Parathyroid adenoma (tissue), 2 donors: ENCODE data around the gene SPRING1.

ENCODE experiments used
- H2AFZ ChIP-seq: fragments of 300-600 bp; sonication (generic); one replicate; pipeline ENCODE4 v1.7.0; 2017; ENCODE audit warnings: antibody characterized with exemption, mild to moderate bottlenecking
- H3K27ac ChIP-seq: fragments of 300-600 bp; sonication (generic); one replicate; pipeline ENCODE4 v1.7.0; 2017
- H3K27me3 ChIP-seq: fragments of 300-600 bp; sonication (generic); one replicate; pipeline ENCODE4 v1.7.0; 2017; ENCODE audit warnings: low read length; ENCODE audit not compliant: control insufficient read depth, insufficient read depth
- H3K36me3 ChIP-seq: fragments of 300-600 bp; sonication (generic); one replicate; pipeline ENCODE4 v1.7.0; 2017; ENCODE audit warnings: low read length; ENCODE audit not compliant: control insufficient read depth, insufficient read depth
- H3K4me1 ChIP-seq: fragments of 300-600 bp; sonication (generic); one replicate; pipeline ENCODE4 v1.7.0; 2017; ENCODE audit warnings: control low read depth
- H3K4me2 ChIP-seq: fragments of 300-600 bp; sonication (generic); one replicate; pipeline ENCODE4 v1.7.0; 2017; ENCODE audit warnings: low read length
- H3K4me3 ChIP-seq: fragments of 300-600 bp; sonication (generic); one replicate; pipeline ENCODE4 v1.7.0; 2017; ENCODE audit warnings: low read depth, low read length
- H3K79me2 ChIP-seq: fragments of 300-600 bp; sonication (generic); one replicate; pipeline ENCODE4 v1.7.0; 2017; ENCODE audit warnings: control low read depth
- H3K9ac ChIP-seq: fragments of 300-600 bp; sonication (generic); one replicate; pipeline ENCODE4 v1.7.0; 2017; ENCODE audit warnings: mild to moderate bottlenecking
- H3K9me3 ChIP-seq: fragments of 300-600 bp; sonication (generic); one replicate; pipeline ENCODE4 v1.7.0; 2017; ENCODE audit warnings: low read length; ENCODE audit not compliant: control insufficient read depth
- TF ChIP-seq, protein P1 (sequence below): fragments of 300-600 bp; sonication (generic); IDR thresholded peaks from one replicate; pipeline ENCODE4 v1.7.0; 2017; ENCODE audit warnings: antibody characterized with exemption, mild to moderate bottlenecking
- donor health status: primary hyperparathyroidism.

Gene SPRING1

DNA sequence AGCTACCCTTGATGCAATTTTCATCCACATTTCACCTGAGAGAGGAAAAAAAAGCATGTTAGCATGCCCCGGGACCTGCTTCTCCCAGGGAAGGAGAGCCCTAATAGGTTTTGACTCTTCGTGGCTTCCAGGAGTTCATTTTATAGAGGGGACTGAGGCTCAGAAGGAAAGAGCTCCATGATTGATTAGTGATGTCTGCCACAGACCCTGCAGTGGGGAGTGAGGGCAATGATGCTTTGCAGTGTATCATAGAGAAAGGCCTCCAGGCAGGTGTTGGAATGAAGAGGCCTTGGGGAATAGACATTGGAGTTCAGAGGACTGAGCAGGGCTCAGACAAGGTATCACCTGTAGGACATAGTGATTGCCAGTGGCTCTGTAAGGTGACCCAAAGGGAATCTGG is 41.7 kb upstream of the SPRING1 start:
- Histone ChIP-seq H3K9me3 (no peaks in the 10 kb centered on the region), H3K36me3 (no peaks in the 10 kb centered on the region), H3K79me2 (no peaks in the 10 kb centered on the region), H3K9ac (no peak overlapping the region), H3K4me1 (no peaks in the 10 kb centered on the region), H3K4me2 (no peak overlapping the region), H3K4me3 (no peak overlapping the region), H3K27ac (no peak overlapping the region), H3K27me3 (no peaks in the 10 kb centered on the region), H2AFZ (no peak overlapping the region)
- TF ChIP-seq, protein P1, sequence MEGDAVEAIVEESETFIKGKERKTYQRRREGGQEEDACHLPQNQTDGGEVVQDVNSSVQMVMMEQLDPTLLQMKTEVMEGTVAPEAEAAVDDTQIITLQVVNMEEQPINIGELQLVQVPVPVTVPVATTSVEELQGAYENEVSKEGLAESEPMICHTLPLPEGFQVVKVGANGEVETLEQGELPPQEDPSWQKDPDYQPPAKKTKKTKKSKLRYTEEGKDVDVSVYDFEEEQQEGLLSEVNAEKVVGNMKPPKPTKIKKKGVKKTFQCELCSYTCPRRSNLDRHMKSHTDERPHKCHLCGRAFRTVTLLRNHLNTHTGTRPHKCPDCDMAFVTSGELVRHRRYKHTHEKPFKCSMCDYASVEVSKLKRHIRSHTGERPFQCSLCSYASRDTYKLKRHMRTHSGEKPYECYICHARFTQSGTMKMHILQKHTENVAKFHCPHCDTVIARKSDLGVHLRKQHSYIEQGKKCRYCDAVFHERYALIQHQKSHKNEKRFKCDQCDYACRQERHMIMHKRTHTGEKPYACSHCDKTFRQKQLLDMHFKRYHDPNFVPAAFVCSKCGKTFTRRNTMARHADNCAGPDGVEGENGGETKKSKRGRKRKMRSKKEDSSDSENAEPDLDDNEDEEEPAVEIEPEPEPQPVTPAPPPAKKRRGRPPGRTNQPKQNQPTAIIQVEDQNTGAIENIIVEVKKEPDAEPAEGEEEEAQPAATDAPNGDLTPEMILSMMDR, result no peak

DNA sequence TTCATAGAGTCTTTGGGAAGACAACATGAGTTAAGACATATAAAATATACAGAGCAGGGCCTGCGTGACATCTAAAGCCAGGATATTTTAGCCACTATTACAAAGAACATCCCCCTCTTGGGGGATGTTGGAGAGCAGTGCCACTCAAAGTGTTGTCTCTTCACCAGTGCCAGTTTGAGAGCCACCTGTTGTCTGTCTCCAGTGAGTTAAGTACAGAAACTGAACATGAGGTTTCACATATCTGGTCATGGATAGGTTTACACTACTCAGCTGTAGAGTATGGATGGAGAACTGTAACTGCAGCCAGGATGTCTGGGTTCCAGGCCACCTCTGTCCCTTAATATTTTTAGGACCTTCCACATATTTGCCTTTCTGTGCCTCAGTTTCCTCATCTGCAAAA is 39.4 kb upstream of the SPRING1 start:
- no peak overlapping the region for H3K9ac ChIP-seq
- TF ChIP-seq, protein P1, result no peak
- H2AFZ ChIP-seq, result no peak overlapping the region
- no peak overlapping the region for H3K27ac ChIP-seq
- H3K4me3 ChIP-seq, result no peak overlapping the region
- H3K4me1 ChIP-seq, result no peaks in the 10 kb centered on the region
- no peaks in the 10 kb centered on the region for H3K79me2 ChIP-seq
- H3K36me3 ChIP-seq, result no peaks in the 10 kb centered on the region
- no peaks in the 10 kb centered on the region for H3K27me3 ChIP-seq
- H3K4me2 ChIP-seq, result no peak overlapping the region
- H3K9me3 ChIP-seq, result no peaks in the 10 kb centered on the region

DNA sequence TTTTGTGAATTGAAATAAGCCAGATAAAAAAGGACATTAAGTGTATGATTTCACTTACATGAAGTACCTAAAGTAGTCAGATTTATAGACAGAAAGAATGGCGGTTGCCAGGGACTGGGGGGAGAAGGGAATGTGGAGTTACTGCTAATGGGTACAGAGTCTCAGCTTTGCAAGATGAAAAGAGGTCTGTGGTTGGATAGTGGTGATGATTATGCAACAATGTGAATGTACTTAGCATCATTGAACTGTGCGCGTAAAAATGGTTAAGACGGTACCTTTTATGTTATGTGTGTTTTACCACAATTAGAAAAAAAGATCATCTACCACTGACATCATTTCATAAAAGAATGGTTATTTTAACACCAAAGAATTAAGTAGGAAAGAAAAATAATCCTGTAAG is 36.2 kb upstream of the SPRING1 start:
- Histone ChIP-seq H2AFZ (no peak overlapping the region), H3K27me3 (no peaks in the 10 kb centered on the region), H3K4me3 (no peak overlapping the region), H3K79me2 (no peaks in the 10 kb centered on the region), H3K36me3 (no peaks in the 10 kb centered on the region), H3K4me1 (no peaks in the 10 kb centered on the region), H3K9me3 (no peaks in the 10 kb centered on the region), H3K9ac (no peak overlapping the region), H3K27ac (no peak overlapping the region), H3K4me2 (no peak overlapping the region)
- TF ChIP-seq, protein P1, result no peak

DNA sequence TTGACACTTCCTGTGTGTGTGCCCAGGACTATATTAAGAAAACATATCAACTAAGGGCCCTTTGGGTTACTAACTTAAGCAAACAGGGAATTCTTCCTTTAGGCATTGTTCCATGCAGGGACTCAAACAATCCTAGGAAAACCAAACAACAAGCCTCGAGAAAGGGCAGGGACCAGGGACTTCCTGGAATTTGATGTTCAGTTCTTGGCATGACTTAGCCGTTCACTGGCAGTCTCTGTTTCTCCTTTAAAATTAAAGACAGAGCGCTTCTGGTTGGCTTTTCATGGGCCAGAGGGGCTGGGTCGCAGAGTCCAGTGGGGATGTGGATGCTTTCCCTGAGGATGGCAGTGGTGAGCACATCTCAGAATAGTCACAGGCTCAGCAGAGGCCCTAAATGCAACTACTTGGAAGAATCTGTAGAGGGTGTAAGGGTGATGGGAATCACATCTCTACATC is 35.4 kb upstream of the SPRING1 start:
- no peaks in the 10 kb centered on the region for H3K79me2 ChIP-seq
- H3K4me1 ChIP-seq, result no peaks in the 10 kb centered on the region
- H3K4me2 ChIP-seq, result no peak overlapping the region
- TF ChIP-seq, protein P1, result no peak
- H3K36me3 ChIP-seq, result no peaks in the 10 kb centered on the region
- no peak overlapping the region for H2AFZ ChIP-seq
- H3K9ac ChIP-seq, result no peak overlapping the region
- no peak overlapping the region for H3K4me3 ChIP-seq
- no peaks in the 10 kb centered on the region for H3K27me3 ChIP-seq
- H3K27ac ChIP-seq, result no peak overlapping the region
- H3K9me3 ChIP-seq, result no peaks in the 10 kb centered on the region

DNA sequence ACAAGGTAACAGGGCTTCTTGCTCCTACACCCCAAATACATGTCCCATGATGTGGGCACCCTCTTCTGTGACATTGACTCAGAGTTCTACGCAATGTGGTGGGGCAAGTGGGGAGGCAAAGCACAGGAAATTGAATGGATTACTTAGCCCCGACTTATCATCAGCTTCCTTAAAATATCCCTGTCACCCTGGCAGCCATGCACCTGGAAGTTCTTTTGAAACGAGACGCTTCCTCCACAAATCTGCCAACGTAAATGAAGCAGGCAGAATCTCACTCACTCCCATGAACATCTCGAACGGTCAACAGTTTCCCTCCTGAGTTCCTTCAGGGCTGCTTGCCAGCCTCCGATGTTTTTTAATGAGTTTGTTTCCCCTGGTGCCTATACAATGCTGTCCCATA is 33.8 kb upstream of the SPRING1 start:
- Histone ChIP-seq H3K27ac (no peak overlapping the region), H3K4me2 (no peak overlapping the region), H3K36me3 (no peaks in the 10 kb centered on the region), H3K9me3 (no peaks in the 10 kb centered on the region), H3K4me3 (no peak overlapping the region), H3K9ac (no peak overlapping the region), H2AFZ (no peak overlapping the region), H3K4me1 (no peaks in the 10 kb centered on the region), H3K79me2 (no peaks in the 10 kb centered on the region), H3K27me3 (no peaks in the 10 kb centered on the region)
- TF ChIP-seq, protein P1, result no peak
